ENCODE results near the gene ANKFN1. TPM values are rescaled to one million over a fixed set of nuclear protein-coding genes. Genes with fewer than 3 reads are reported as not detected.

Gene ANKFN1
- polyA plus RNA-seq, 3 donors: not detected

DNA sequence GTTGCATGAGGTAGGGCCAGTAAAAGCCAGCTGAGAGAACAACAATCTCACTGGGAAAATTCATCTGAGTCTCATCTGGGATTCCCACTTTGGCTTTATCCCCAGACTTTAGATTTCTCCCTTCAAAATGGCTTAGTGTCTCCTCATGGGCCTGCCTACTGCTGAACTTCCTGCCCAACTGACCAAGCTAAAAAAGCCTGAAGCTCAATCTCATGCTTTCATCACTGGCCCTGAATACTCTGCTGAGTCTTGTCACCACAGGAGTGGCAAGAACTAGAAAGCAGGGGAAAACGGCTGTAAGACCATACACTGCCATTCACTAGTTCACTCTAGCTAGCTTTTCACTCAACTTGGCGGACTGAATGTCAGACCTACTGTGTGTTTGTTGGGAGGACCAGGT, 343.9 kb downstream of the ANKFN1 start:
- no peaks in the 10 kb centered on the region for H3K4me1 ChIP-seq (ENCODE audit: control insufficient read depth in 1 of 2, insufficient read depth in 2 of 2, low read length in 2 of 2)
- no CpG with 5 or more reads among the region's 2 CpGs for WGBS (ENCODE audit: insufficient coverage)
- no peaks in the 10 kb centered on the region for H4K20me1 ChIP-seq (ENCODE audit: insufficient read depth, low read length)
- no peaks in the 10 kb centered on the region for H3K4me1 Mint-ChIP-seq
- no peaks in the 10 kb centered on the region for H3K9me3 Mint-ChIP-seq
- H3K27ac ChIP-seq (ENCODE audit: low read depth in 1 of 2, low read length in 2 of 2): no peak overlapping the region
- no peak overlapping the region for H2AFZ ChIP-seq (ENCODE audit: insufficient read depth, low read depth, low read length, poor library complexity, severe bottlenecking)
- H3K27me3 ChIP-seq (ENCODE audit: control insufficient read depth in 2 of 2, insufficient read depth in 2 of 2, low read length in 2 of 2): no peaks in the 10 kb centered on the region
- intact Hi-C loops (cut with micrococcal nuclease): no loop called here
- no peak overlapping the region for H3K4me3 Mint-ChIP-seq
- H3K36me3 ChIP-seq (replicated peaks in 1 of 2; ENCODE audit: control insufficient read depth in 1 of 2, insufficient read depth in 2 of 2, low read length in 2 of 2): no peaks in the 10 kb centered on the region
- no peak overlapping the region for H3K4me2 ChIP-seq (replicated peaks; ENCODE audit: extremely low read depth, low read length, poor library complexity, severe bottlenecking)
- H3K27me3 Mint-ChIP-seq (ENCODE audit: low read depth in 3 of 3): no peaks in the 10 kb centered on the region
- no peaks in the 10 kb centered on the region for H3K79me2 ChIP-seq (ENCODE audit: insufficient read depth, low read length)
- TF ChIP-seq, protein P1, sequence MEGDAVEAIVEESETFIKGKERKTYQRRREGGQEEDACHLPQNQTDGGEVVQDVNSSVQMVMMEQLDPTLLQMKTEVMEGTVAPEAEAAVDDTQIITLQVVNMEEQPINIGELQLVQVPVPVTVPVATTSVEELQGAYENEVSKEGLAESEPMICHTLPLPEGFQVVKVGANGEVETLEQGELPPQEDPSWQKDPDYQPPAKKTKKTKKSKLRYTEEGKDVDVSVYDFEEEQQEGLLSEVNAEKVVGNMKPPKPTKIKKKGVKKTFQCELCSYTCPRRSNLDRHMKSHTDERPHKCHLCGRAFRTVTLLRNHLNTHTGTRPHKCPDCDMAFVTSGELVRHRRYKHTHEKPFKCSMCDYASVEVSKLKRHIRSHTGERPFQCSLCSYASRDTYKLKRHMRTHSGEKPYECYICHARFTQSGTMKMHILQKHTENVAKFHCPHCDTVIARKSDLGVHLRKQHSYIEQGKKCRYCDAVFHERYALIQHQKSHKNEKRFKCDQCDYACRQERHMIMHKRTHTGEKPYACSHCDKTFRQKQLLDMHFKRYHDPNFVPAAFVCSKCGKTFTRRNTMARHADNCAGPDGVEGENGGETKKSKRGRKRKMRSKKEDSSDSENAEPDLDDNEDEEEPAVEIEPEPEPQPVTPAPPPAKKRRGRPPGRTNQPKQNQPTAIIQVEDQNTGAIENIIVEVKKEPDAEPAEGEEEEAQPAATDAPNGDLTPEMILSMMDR (IDR thresholded peaks at IDR 0.05): no peak
- no peak overlapping the region for H3K9ac ChIP-seq (ENCODE audit: insufficient read depth, low read length, poor library complexity, severe bottlenecking)
- no peak overlapping the region for H3K4me3 ChIP-seq (replicated peaks in 1 of 3; ENCODE audit: low read depth in 2 of 3, low read length in 3 of 3)
- DNase-seq: no peak
- H3K36me3 Mint-ChIP-seq: no peaks in the 10 kb centered on the region
- no peaks in the 10 kb centered on the region for H3K9me3 ChIP-seq (replicated peaks in 1 of 2; ENCODE audit: control insufficient read depth in 1 of 2, insufficient read depth in 1 of 2, low read length in 2 of 2)
- H3K27ac Mint-ChIP-seq: no peak overlapping the region

DNA sequence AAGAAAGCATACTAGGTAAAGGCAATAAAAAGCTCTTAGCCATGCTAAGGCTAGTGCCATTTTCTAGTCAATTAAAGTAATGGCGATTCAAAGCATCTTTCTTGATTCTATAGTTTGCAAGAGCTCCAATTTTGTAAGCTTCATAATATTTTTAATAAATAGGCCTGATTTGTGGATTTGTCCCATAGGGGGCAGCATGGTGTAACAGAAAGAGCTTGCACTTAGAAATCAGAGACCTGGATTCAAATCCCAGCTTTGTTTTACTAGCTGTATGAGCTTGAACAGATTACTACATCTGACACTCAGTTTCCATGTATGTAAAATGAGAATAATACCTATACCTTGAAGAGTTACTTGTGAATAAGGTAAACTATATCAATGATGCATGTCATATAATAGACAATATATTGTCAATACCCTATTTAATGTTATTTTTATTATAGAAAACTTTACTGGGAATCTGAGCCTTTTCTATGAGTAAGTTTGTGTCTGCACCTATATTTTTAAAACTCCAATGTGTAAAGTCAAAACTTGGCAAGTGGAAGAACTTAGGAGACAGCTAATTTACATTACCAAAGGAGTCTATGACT, 346.6 kb downstream of the ANKFN1 start:
- no peaks in the 10 kb centered on the region for H3K4me1 Mint-ChIP-seq
- no peak overlapping the region for H3K27ac Mint-ChIP-seq
- no peak overlapping the region for H3K9ac ChIP-seq (ENCODE audit: insufficient read depth, low read length, poor library complexity, severe bottlenecking)
- H3K9me3 Mint-ChIP-seq: no peaks in the 10 kb centered on the region
- H3K36me3 ChIP-seq (replicated peaks in 1 of 2; ENCODE audit: control insufficient read depth in 1 of 2, insufficient read depth in 2 of 2, low read length in 2 of 2): no peaks in the 10 kb centered on the region
- H4K20me1 ChIP-seq (ENCODE audit: insufficient read depth, low read length): no peaks in the 10 kb centered on the region
- H3K4me3 Mint-ChIP-seq: no peak overlapping the region
- peaks cover 0 to 1% (median 0%) of the 10 kb centered on the region in 3 donors for H3K27me3 Mint-ChIP-seq (ENCODE audit: low read depth in 3 of 3)
- H3K27me3 ChIP-seq (ENCODE audit: control insufficient read depth in 2 of 2, insufficient read depth in 2 of 2, low read length in 2 of 2): no peaks in the 10 kb centered on the region
- no peak overlapping the region for H3K4me3 ChIP-seq (replicated peaks in 1 of 3; ENCODE audit: low read depth in 2 of 3, low read length in 3 of 3)
- H3K36me3 Mint-ChIP-seq: no peaks in the 10 kb centered on the region
- H3K9me3 ChIP-seq (replicated peaks in 1 of 2; ENCODE audit: control insufficient read depth in 1 of 2, insufficient read depth in 1 of 2, low read length in 2 of 2): no peaks in the 10 kb centered on the region
- H3K27ac ChIP-seq (ENCODE audit: low read depth in 1 of 2, low read length in 2 of 2): no peak overlapping the region
- no CpG with 5 or more reads among the region's 1 CpG for WGBS (ENCODE audit: insufficient coverage)
- H3K4me2 ChIP-seq (replicated peaks; ENCODE audit: extremely low read depth, low read length, poor library complexity, severe bottlenecking): no peak overlapping the region
- TF ChIP-seq, protein P1 (IDR thresholded peaks at IDR 0.05): peak; percentile 51
- intact Hi-C loops (cut with micrococcal nuclease): no loop called here
- no peak overlapping the region for H2AFZ ChIP-seq (ENCODE audit: insufficient read depth, low read depth, low read length, poor library complexity, severe bottlenecking)
- H3K79me2 ChIP-seq (ENCODE audit: insufficient read depth, low read length): no peaks in the 10 kb centered on the region
- H3K4me1 ChIP-seq (ENCODE audit: control insufficient read depth in 1 of 2, insufficient read depth in 2 of 2, low read length in 2 of 2): no peaks in the 10 kb centered on the region
- DNase-seq: no peak
